Activated T-helper 1 cell treated with anti-CD3 and anti-CD28 coated beads, Interleukin-2, amount 50 U/mL, for 16 hours (primary cell): ENCODE results near the gene BAX.
"Not testable (repeated sequence)": the region's sequence is repeated elsewhere in the genome, so short reads cannot be mapped to it uniquely, and the experiment has no call there.

Experiments used
- DNase-seq, 2 donors: peaks; one replicate each; pipeline ENCODE4 v3.0.0-alpha.2; 2020; ENCODE audit warnings: low read depth in 1 of 2, low spot score in 1 of 2

The BAX gene

DNA sequence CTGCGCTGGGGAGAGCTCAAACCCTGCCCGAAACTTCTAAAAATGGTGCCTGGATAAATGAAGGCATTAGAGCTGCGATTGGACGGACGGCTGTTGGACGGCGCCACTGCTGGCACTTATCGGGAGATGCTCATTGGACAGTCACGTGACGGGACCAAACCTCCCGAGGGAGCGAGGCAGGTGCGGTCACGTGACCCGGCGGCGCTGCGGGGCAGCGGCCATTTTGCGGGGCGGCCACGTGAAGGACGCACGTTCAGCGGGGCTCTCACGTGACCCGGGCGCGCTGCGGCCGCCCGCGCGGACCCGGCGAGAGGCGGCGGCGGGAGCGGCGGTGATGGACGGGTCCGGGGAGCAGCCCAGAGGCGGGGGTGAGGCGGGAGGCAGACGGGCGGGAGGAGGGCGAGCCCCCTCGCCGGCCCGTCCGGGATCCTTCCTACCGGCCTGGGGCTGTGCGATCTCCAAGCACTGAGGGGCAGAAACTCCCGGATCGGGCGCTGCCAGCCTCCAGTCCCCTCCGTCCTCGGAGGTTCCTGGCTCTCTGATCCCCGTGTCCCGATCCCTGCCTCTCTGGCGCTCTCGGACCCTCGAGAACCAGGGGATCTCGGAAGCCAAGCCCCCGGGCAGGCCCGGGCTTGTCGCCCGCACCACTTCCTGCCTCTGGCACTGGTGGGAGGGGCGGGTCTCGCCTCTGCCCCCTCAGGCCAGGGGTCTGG is at the start of gene BAX:
Gene BAX (plus strand): TSS at position 281 of the 713 bp plus-strand sequence. CDS start 54 bp downstream, at position 335.
- DNase-seq, result peak; percentile 71 to 85

DNA sequence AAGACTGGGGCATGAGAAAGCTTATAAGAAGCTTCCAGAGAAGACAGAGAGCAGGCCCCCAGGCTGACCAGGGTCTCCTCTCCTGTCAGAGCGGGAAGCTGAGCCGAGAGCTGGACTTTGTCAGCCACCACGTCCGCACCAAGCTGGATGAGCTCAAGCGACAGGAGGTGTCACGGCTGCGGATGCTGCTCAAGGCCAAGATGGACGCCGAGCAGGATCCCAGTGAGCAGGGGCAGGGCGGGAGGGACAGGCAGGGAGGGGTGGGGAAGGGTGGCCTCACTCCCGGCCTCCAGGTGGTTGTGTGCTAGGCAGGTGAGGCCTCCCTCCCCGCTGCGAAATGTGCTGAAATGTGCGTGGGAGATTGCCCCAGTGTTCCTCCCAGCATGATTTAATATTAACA is 49.0 kb upstream of the BAX start:
- DNase-seq, result no peak

DNA sequence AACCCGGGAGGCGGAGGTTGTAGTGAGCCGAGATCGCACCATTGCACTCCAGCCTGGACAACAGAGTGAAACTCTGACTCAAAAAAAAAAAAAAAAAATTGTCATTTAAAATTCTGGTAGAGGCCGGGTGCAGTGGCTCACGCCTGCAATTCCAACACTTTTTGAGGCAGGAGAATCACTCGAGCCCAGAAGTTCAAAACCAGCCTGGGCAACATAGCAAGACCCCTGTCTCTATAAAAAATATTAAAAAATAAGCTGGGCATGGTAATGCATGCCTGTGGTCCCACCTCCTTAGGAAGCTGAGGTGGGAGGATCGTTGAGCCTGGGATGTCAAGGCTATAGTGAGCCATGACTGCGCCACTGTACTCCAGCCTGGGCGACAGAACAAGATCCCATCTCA is 48.4 kb upstream of the BAX start:
- no peak for DNase-seq

DNA sequence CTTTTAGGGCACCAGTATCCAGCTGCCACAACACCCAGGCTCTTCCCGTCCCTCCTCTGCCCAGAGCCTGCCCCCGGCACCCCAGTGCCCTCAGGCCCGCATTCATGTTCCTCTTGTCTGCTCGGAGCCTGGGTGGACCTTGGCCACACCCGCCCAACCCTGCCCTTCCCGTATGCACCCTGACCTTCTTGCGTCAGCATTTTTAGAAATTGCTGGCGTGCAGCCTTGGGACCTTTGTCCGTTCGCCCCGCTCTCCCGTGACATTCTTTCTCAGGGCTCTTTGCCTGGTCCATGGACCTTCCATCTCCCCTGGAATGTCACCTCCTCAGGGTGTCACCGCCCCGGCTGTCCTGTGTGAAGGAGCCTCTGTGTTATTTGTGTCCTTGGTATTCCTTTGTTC is 47.0 kb upstream of the BAX start:
- no peak for DNase-seq

DNA sequence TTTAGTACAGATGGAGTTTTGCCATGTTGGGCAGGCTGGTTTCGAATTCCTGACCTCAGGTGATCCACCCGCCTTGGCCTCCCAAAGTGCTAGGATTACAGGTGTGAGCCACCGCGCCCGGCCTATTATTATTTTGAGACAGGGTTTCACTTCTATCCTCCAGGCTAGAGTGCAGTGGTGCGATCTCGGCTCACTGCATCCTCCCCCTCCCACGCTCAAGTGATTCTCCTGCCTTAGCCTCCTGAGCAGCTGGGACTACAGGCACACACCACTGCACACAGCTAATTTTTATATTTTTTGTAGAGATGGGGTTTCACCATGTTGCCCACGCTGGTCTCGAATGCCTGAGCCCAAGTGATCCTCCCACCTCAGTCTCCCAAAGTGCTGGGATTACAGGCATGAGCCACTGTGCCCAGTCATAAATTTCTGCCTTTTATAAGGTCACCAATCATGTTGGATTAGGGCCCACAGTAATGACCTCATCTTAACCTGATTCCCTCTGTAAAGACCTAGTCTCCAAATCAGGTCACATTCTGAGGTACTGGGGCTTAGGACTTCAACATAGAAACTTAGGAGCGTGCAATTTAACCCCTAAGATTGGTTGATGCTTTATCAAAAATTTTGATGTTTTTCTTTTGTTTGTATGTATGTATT is 45.1 kb upstream of the BAX start:
- DNase-seq, result not testable (repeated sequence)

DNA sequence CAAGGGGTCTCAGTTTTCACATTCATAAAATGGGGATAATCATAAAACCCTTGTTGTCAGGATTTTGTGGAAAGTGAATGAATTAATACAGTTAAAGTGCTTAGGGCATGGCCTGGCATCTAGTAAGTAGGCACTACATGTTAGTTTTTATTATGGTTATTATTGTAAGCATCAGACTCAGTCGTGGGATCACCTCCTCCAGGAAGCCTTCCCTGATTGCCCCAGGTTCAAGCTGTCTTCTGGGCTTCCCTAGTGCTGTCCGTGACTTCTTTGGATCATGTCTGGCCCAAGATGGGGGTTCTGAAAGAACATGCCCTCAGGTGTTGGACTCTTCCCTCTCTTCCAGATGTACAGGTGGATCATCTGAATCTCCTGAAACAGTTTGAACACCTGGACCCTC is 43.9 kb upstream of the BAX start:
- no peak for DNase-seq

DNA sequence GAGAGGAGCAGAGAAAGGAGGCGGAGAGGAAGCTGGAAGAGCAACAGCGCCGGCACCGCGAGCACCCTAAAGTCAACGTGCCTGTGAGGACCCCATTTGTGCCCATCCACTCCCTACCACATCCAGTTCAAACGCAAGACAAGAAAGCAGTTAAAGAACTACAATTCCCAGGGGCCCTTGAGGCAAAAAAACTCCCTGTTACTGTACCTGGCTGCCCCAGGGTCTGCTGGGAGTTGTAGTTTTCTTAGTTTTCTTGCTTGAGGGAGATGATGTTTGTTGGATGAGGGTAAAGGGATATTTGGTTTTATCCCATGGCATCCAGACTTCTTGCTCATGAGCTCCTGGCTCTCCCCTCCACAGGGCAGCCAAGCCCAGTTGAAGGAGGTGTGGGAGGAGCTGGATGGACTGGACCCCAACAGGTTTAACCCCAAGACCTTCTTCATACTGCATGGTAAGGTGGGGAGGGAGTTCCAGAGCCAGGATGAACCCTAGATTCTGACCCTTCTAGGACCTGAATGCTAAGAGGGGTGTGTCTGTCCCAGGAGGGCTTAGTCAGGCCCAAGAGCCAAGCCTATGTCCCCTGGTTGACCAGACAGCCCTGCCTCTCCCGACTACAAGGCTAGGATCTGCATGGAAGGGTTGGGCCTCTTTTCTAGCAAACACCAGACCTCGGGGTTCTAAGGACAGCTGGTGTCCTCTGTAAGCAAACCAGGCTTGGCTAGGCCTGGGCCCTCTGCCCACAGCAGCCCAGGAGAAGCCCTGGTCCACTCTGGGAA is 41.4 kb upstream of the BAX start:
- no peak for DNase-seq

DNA sequence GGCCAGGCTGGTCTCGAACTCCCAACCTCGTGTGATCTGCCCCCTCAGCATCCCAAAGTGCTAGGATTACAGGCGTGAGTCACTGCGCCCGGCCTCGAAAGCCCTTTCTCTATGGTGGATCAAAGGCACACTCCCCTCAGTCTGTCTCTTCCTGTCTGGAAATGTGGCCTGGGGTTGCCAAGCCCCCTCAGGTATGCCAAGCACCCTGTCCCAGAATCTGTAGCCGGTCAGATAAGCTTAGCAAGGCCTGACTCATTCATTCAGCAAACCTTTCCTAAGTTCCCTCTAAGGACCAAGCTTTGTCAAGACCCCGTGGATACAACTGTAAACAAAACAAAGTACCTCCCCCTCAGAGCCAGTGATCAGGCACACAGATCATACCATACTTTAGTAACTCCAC is 40.5 kb upstream of the BAX start:
- no peak for DNase-seq

DNA sequence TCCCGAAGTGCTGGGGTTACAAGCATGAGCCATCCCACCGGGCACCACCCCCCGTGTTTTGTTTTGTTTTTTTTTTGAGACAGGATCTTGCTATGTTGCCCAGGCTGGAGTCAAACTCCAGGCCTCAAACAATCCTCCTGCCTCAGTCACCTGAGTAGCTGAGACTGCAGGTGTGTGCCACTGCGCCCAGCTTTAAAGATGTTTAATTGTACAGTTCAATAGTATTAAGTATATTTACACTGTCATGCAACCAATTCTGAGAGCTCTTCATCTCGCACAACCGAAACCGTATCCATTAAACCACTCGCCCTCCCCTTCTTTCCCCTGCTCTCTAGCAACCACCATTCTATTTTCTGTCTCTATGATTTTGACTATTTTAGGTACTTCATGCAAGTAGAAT is 38.9 kb upstream of the BAX start:
- no peak for DNase-seq

DNA sequence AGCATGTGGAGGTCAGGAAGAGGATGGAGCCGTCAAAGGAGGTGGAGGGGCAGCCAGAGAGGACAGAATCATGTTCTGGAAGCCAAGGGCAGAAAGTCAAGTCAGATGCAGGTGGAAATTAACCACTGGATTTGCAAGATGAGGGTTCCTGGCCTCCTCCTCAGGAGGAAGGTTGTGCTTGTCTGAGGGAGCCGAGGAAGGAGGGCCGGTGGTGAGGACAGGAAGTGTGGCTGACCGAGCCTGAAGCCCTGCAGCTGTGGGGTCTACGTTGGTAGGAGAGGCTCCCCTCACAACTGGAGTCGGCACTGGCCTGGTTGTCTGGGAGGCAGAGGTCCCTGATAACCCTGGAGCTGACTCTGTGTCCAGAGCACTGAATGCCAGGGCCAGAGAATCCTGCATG is 36.6 kb upstream of the BAX start:
- no peak for DNase-seq

DNA sequence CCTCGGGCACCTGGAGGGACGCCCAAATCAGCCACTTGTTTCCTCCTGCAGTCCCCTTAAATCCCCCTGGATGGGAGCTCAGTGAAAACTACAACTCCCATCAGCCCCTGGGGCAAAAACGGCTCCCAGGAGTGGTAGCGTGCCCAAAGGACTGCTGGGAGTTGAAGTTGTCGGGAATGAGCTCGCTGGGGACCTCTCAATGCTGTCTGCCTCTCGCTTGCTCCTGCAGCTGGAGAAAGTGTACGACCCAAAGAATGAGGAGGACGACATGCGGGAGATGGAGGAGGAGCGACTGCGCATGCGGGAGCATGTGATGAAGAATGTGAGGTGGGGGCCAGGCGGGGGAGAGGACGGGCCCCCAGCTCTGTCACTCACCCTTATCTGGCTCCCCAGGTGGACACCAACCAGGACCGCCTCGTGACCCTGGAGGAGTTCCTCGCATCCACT is 35.9 kb upstream of the BAX start:
- DNase-seq, result no peak

DNA sequence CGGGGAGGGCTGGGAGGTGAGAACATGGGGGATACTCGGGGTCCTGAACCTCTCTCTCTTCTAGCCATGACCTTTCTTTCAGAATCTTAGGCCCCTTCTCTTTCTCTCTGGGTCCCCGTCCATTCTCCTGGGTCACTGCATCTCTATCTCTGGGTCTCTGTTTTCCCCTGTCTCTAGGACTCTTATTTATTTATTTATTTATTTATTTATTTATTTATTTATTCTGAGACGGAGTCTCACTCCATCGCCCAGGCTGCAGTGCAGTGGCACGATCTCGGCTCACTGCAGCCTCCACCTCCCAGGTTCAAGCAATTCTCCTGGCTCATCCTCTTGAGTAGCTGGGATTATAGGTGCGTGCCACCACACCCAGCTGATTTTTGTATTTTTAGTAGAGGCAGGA is 35.4 kb upstream of the BAX start:
- not testable (repeated sequence) for DNase-seq

DNA sequence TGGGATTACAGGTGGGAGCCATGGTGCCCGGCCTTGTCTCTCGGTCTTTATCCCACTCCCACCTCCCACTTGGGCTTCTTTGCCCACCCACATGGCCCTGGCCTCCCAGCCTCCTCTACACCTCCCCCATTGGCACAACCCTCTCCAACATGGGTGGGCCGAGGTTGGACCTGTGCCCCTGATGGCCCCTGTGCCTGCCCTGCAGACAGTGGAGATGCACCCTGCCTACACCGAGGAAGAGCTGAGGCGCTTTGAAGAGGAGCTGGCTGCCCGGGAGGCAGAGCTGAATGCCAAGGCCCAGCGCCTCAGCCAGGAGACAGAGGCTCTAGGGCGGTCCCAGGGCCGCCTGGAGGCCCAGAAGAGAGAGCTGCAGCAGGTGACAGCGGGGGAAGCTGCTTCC is 33.7 kb upstream of the BAX start:
- no peak for DNase-seq

DNA sequence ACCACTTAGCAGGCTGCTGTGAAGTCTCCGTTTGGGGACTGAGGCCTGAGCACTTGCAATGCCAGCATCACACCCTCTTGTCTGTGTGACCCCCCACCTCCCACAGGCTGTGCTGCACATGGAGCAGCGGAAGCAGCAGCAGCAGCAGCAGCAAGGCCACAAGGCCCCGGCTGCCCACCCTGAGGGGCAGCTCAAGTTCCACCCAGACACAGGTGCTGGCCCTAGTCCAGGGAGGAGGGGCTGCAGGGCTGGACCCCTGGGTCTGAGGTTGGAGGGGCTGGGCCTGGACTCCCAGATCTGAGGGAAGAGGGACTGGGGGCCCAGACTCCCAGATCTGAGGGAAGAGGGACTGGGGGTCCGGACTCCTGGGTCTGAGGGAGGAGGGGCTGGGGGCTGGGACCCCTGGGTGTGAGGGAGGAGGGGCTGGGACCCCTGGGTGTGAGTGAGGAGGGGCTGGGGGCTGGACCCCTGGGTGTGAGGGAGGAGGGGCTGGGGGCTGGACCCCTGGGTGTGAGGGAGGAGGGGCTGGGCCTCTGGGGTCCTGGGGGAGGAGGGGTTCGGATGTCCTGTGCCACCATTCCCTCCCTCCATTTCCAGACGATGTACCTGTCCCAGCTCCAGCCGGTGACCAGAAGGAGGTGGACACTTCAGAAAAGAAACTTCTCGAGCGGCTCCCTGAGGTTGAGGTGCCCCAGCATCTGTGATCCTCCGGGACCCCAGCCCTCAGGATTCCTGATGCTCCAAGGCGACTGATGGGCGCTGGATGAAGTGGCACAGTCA is 32.8 kb upstream of the BAX start:
- DNase-seq, result no peak

DNA sequence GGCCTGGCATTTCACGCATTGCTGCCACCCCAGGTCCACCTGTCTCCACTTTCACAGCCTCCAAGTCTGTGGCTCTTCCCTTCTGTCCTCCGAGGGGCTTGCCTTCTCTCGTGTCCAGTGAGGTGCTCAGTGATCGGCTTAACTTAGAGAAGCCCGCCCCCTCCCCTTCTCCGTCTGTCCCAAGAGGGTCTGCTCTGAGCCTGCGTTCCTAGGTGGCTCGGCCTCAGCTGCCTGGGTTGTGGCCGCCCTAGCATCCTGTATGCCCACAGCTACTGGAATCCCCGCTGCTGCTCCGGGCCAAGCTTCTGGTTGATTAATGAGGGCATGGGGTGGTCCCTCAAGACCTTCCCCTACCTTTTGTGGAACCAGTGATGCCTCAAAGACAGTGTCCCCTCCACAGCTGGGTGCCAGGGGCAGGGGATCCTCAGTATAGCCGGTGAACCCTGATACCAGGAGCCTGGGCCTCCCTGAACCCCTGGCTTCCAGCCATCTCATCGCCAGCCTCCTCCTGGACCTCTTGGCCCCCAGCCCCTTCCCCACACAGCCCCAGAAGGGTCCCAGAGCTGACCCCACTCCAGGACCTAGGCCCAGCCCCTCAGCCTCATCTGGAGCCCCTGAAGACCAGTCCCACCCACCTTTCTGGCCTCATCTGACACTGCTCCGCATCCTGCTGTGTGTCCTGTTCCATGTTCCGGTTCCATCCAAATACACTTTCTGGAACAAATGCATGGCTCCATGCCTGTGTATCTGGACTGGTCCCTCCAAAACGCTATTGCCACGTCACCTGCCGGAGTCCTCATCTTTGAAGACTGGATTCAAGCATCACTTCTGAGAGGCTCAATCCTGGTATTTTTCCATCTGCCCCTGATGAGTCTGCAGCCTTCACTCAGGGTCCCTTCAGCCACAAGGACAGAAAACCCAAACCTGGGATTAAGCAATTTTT is 31.9 kb upstream of the BAX start:
- no peak for DNase-seq

DNA sequence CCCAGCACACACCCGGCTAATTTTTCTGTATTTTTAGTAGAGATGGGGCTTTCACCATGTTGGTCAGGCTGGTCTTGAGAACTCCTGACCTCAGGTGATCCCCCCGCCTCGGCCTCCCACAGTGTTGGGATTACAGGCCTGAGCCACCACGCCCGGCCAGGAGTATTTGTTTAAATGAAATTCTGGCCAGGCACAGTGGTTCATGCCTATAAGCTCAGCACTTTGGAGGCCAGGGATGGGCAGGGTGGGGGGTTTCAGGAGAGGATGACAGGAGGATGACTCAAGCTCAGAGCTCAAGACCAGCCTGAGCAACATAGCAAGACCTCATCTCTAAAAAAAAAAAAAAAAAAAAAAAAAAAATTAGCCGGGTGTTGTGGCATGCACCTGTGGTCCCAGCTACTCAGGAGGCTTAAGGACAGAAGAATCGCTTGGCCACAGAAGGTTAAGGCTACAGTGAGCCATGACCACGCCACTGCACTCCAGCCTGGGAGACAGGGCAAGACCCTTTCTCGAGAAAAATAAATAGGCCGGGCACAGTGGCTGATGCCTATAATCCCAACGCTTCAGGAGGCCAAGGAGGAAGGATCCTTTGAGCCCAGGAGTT is 29.3 kb upstream of the BAX start:
- DNase-seq, result no peak

DNA sequence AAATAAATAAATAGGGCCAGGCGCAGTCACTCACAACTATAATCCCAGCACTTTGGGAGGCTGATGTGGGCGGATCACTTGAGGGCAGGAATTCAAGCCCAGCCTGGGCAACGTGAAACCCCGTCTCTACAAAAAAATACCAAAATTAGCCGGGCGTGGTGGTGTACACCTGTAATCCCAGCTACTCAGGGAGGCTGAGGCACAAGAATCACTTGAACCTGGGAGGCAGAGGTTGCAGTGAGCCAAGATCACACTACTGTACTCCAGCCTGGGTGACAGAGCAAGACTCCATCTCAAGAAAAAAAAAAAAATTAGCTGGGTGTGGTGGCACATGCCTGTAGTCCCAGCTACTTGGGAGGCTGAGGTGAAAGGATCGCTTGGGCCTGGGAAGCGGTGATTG is 28.8 kb upstream of the BAX start:
- not testable (repeated sequence) for DNase-seq

DNA sequence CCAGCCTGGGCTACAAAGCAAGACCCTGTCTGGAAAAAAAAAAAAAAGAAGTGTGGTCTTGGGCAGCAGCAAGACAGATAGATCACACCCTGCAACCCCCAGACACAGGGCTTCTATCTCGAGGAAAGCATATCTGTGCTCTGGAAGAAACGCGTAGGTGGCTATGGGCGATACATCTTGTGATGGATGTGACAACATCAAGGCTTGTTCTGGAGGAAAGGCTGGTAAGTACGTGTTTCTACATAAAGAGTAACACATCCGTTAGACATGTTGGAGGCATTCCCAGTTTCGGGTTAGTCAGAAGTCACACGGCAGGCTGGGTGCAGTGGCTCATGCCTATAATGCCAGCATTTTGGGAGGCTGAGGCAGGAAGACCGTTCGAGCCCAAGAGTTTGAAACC is 27.8 kb upstream of the BAX start:
- DNase-seq, result no peak

DNA sequence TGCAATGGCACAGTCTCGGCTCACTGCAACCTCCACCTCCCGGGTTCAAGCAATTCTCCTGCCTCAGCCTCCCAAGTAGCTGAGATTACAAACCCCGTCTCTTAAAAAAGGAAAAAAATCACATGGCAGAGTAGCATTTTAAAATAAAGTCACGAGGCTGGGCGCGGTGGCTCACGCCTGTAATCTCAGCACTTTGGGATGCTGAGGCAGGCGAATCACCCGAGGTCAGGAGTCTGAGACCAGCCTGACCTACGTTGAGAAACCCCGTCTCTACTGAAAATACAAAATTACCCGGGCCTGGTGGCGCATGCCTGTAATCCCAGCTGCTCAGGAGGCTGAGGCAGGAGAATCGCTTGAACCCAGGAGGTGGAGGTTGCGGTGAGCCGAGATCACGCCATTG is 27.0 kb upstream of the BAX start:
- not testable (repeated sequence) for DNase-seq
